ENCODE measurements around the gene IP6K2.

- no peak for TF ChIP-seq POLR2A (IDR thresholded peaks at IDR 0.05)
- no peak for TF ChIP-seq CTCF (IDR thresholded peaks at IDR 0.05)
Observed at GRCh38 chr3:48696601-48697000, 20.4 kb downstream of the IP6K2 start.
